Thyroid gland (tissue), 4 donors: Measurements from ENCODE around the gene KCNJ14. TPM values are rescaled to one million over a fixed set of nuclear protein-coding genes. Genes with fewer than 3 reads are reported as not detected.

Experiments used
- DNase-seq, 2 donors: peaks; one replicate each; pipeline ENCODE4 v3.0.0-alpha.2; 2019
- H3K27ac ChIP-seq, 3 donors: fragments of 200-600 bp; sonication (generic); 1 replicate in 2 of 3; 2 replicates in 1 of 3; pipeline ENCODE4 v1.5.1; 2016 to 2019; ENCODE audit warnings: mild to moderate bottlenecking in 1 of 3, moderate library complexity in 1 of 3
- H3K27me3 ChIP-seq: fragments of 200-600 bp; sonication (generic); one replicate; pipeline ENCODE4 v1.5.1; 2019
- H3K36me3 ChIP-seq, 2 donors: fragments of 200-600 bp; sonication (generic); one replicate each; pipeline ENCODE4 v1.5.1; 2016 to 2019
- H3K4me1 ChIP-seq, 2 donors: fragments of 200-600 bp; sonication (generic); one replicate each; pipeline ENCODE4 v1.5.1; 2017 to 2019
- H3K4me3 ChIP-seq, 3 donors: fragments of 200-600 bp; sonication (generic); replicated peaks in 1 of 3; 1 replicate in 2 of 3; 2 replicates in 1 of 3; pipeline ENCODE4 v1.5.1; 2016; ENCODE audit warnings: mild to moderate bottlenecking in 1 of 3
- H3K9me3 ChIP-seq: fragments of 200-600 bp; sonication (generic); one replicate; pipeline ENCODE4 v1.5.1; 2017
- CTCF ChIP-seq, 6 experiments: fragments of 200-600 bp in 3 of 6; fragments of 450-650 bp in 3 of 6; sonication (generic) in 3 of 6; IDR thresholded peaks; one replicate each; pipeline ENCODE4 v1.5.1; 2016 to 2019; ENCODE audit warnings: antibody characterized with exemption in 6 of 6, mild to moderate bottlenecking in 2 of 6, inconsistent platforms in 1 of 6, moderate library complexity in 1 of 6
- POLR2A ChIP-seq, 2 donors: fragments of 450-650 bp; IDR thresholded peaks; one replicate each; pipeline ENCODE4 v1.6.1; 2017; ENCODE audit warnings: antibody characterized with exemption in 2 of 2, mild to moderate bottlenecking in 2 of 2, moderate library complexity in 1 of 2
- WGBS, 2 donors: methylation state at CpG; one replicate each; pipeline ENCODE4 v1.1.5; 2017; 5-methylcytosine and 5-hydroxymethylcytosine counted together
- intact Hi-C: fragments of 100-400 bp; cut with DNase I; formaldehyde crosslinking; loops from one replicate; pipeline ENCODE4 v1.15.1; 2023
- total RNA-seq, 4 donors: library from RNA; depleted of rRNA; stranded (reverse); fragments of >200 nt; gene quantifications; one replicate each; pipeline ENCODE4 v1.2.3, GENCODE V29; 2016

Gene KCNJ14
- total RNA-seq, 4 donors from 2014 or later: 1.2 to 1.9 (median 1.4) TPM

GRCh38 chr19:48509467-48510194 lies 54.3 kb downstream of the KCNJ14 start:
- TF ChIP-seq CTCF (IDR thresholded peaks at IDR 0.05) (no peak), POLR2A (IDR thresholded peaks at IDR 0.05) (no peak)
- no peak overlapping the region for H3K4me3 ChIP-seq
- intact Hi-C loops: loop anchor here (5.0 kb wide), 1 partner anchor 78 kb away; no protein-coding TSS in a partner anchor
- DNase-seq: no peak
- H3K27ac ChIP-seq: no peak overlapping the region
- H3K36me3 ChIP-seq: no peaks in the 10 kb centered on the region
- H3K27me3 ChIP-seq: no peaks in the 10 kb centered on the region
- 76 to 79% methylated on average over 12 of the region's 12 CpGs for WGBS, 2 donors
- H3K4me1 ChIP-seq: peaks cover 7 to 9% of the 10 kb centered on the region in 2 donors
- H3K9me3 ChIP-seq: no peaks in the 10 kb centered on the region

GRCh38 chr19:48510421-48511268 lies 55.3 kb downstream of the KCNJ14 start:
- peak; percentile 64 to 70 for DNase-seq
- H3K27me3 ChIP-seq: no peaks in the 10 kb centered on the region

GRCh38 chr19:48511321-48511731 lies 56.0 kb downstream of the KCNJ14 start:
- no peaks in the 10 kb centered on the region for H3K9me3 ChIP-seq
- intact Hi-C loops: no loop called here
- 0 to 2% methylated on average over 4 to 19 of the region's 32 CpGs for WGBS, 2 donors
- H3K4me3 ChIP-seq: peak overlapping the region in 1 of 3 donors; percentile 5
- TF ChIP-seq CTCF (IDR thresholded peaks at IDR 0.05) (no peak), POLR2A (IDR thresholded peaks at IDR 0.05) (no peak)
- DNase-seq: no peak
- H3K36me3 ChIP-seq: no peaks in the 10 kb centered on the region
- H3K27me3 ChIP-seq: no peaks in the 10 kb centered on the region
- H3K4me1 ChIP-seq: peaks cover 7 to 9% of the 10 kb centered on the region in 2 donors
- no peak overlapping the region for H3K27ac ChIP-seq

More at GRCh38 chr19:48510421-48511268, 55.3 kb downstream of the KCNJ14 start:
- Histone ChIP-seq H3K4me3 (peak overlapping the region in 1 of 3 donors; percentile 5), H3K4me1 (peaks cover 7 to 9% of the 10 kb centered on the region in 2 donors), H3K9me3 (no peaks in the 10 kb centered on the region), H3K27ac (no peak overlapping the region), H3K36me3 (no peaks in the 10 kb centered on the region)
- 10 to 16% methylated on average over 19 to 24 of the region's 24 CpGs for WGBS, 2 donors
- TF ChIP-seq CTCF (IDR thresholded peaks at IDR 0.05): no peak
- TF ChIP-seq POLR2A (IDR thresholded peaks at IDR 0.05): no peak
- intact Hi-C loops: no loop called here

GRCh38 chr19:48511800-48512503 lies 56.6 kb downstream of the KCNJ14 start, which contains the start of gene LMTK3:
LMTK3 (minus strand) TSS chr19:48511835; CDS start chr19:48511576, 259 bp downstream.
- H3K27me3 ChIP-seq: no peaks in the 10 kb centered on the region
- intact Hi-C loops: no loop called here

More at GRCh38 chr19:48511800-48512503, 56.6 kb downstream of the KCNJ14 start, which contains the start of gene LMTK3:
- WGBS, 2 donors: 11 to 22% methylated on average over 8 to 26 of the region's 32 CpGs
- Histone ChIP-seq H3K9me3 (no peaks in the 10 kb centered on the region), H3K27ac (no peak within 1 kb of the TSS), H3K4me3 (peak within 1 kb of the TSS in 1 of 3 donors; percentile 5), H3K4me1 (peaks cover 7 to 9% of the 10 kb centered on the region in 2 donors), H3K36me3 (no peaks in the 10 kb centered on the region)
- DNase-seq: no peak
- TF ChIP-seq CTCF (IDR thresholded peaks at IDR 0.05) (no peak), POLR2A (IDR thresholded peaks at IDR 0.05) (no peak)
